ENCODE data around the gene OXSR1. TPM values are rescaled to one million over a fixed set of nuclear protein-coding genes. Genes with fewer than 3 reads are reported as not detected.

The OXSR1 gene
- total RNA-seq, 1 experiment from 2014 or later = 35.1 TPM

- Histone ChIP-seq H3K4me1 (ENCODE audit: control insufficient read depth in 1 of 2, insufficient read depth in 2 of 2, low read length in 2 of 2) (peaks cover 36 to 70% of the 10 kb centered on the region in 2 experiments), H3K79me2 (ENCODE audit: insufficient read depth, low read length) (peaks cover 12% of the 10 kb centered on the region), H3K36me3 (ENCODE audit: control insufficient read depth in 1 of 2, insufficient read depth in 2 of 2, low read length in 2 of 2) (peaks cover 0 to 4% of the 10 kb centered on the region in 2 experiments; a peak in 1 of 4 replicates), H2AFZ (ENCODE audit: low read depth, low read length, poor library complexity, severe bottlenecking) (no peak within 1 kb of the TSS), H3K27ac (ENCODE audit: low read depth, low read length) (peak within 1 kb of the TSS; percentile 75), H3K9ac (ENCODE audit: low read length) (peak within 1 kb of the TSS; percentile 76), H3K9me2 (ENCODE audit: insufficient read depth) (no peaks in the 10 kb centered on the region), H3K4me2 (ENCODE audit: low read length) (peak within 1 kb of the TSS; percentile 91), H3K9me3 (ENCODE audit: control insufficient read depth in 1 of 2, insufficient read depth in 1 of 2, low read depth in 1 of 2, low read length in 2 of 2) (no peaks in the 10 kb centered on the region), H4K20me1 (ENCODE audit: insufficient read depth) (no peaks in the 10 kb centered on the region), H3K4me3 (replicated peaks in 1 of 2; ENCODE audit: low read depth in 1 of 2, low read length in 2 of 2) (peak within 1 kb of the TSS; percentile 87 to 91), H3K27me3 (ENCODE audit: insufficient read depth, low read length) (no peaks in the 10 kb centered on the region)
- ATAC-seq = peak; percentile 92
- TF ChIP-seq YY1 (IDR thresholded peaks at IDR 0.05; ENCODE audit: extremely low read depth, insufficient replicate concordance, low read depth, low read length) (no peak), ZBTB33 (IDR thresholded peaks at IDR 0.05; ENCODE audit: extremely low read depth, insufficient replicate concordance, low read length) (no peak), POLR2A (IDR thresholded peaks at IDR 0.05; ENCODE audit: borderline replicate concordance, extremely low read depth, insufficient read depth, insufficient read length) (peak; percentile 89), EGR1 (IDR thresholded peaks at IDR 0.05; ENCODE audit: low read depth) (no peak), POLR2AphosphoS5 (IDR thresholded peaks at IDR 0.05; ENCODE audit: low read depth, low read length) (peak; percentile 98), EZH2phosphoT487 (IDR thresholded peaks at IDR 0.05; ENCODE audit: borderline replicate concordance) (no peak), ZFX (IDR thresholded peaks at IDR 0.05) (peak; percentile 89), TCF7L2 (IDR thresholded peaks at IDR 0.05; ENCODE audit: borderline replicate concordance, extremely low read depth, insufficient read depth, insufficient read length) (peak; percentile 54), JUND (IDR thresholded peaks at IDR 0.05) (no peak), EZH2 (IDR thresholded peaks at IDR 0.05) (no peak)
- TF ChIP-seq, protein P1, sequence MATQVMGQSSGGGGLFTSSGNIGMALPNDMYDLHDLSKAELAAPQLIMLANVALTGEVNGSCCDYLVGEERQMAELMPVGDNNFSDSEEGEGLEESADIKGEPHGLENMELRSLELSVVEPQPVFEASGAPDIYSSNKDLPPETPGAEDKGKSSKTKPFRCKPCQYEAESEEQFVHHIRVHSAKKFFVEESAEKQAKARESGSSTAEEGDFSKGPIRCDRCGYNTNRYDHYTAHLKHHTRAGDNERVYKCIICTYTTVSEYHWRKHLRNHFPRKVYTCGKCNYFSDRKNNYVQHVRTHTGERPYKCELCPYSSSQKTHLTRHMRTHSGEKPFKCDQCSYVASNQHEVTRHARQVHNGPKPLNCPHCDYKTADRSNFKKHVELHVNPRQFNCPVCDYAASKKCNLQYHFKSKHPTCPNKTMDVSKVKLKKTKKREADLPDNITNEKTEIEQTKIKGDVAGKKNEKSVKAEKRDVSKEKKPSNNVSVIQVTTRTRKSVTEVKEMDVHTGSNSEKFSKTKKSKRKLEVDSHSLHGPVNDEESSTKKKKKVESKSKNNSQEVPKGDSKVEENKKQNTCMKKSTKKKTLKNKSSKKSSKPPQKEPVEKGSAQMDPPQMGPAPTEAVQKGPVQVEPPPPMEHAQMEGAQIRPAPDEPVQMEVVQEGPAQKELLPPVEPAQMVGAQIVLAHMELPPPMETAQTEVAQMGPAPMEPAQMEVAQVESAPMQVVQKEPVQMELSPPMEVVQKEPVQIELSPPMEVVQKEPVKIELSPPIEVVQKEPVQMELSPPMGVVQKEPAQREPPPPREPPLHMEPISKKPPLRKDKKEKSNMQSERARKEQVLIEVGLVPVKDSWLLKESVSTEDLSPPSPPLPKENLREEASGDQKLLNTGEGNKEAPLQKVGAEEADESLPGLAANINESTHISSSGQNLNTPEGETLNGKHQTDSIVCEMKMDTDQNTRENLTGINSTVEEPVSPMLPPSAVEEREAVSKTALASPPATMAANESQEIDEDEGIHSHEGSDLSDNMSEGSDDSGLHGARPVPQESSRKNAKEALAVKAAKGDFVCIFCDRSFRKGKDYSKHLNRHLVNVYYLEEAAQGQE (IDR thresholded peaks at IDR 0.05; ENCODE audit: low read depth) = no peak
- CTCF ChIA-PET = interaction anchor here (0.7 to 1.6 kb wide), 6 partner anchors 20 to 360 kb away, joined by 3 to 6 read pairs (median 4); partner anchors contain the start of genes OXSR1 and XYLB
- no TSS peak for BruUV-seq (replicated peaks)
- POLR2A ChIA-PET = interaction anchor here (0.7 to 1.4 kb wide), 10 partner anchors 9 to 209 kb away, joined by 3 to 19 read pairs (median 4); partner anchors contain the start of genes OXSR1 and XYLB
- intact Hi-C loops (cut with micrococcal nuclease) = loop anchor here (2.0 to 10.0 kb wide), 2 partner anchors 28 to 318 kb away; partner anchors contain the start of genes ACVR2B and OXSR1
- DNase-seq (ENCODE audit: low read depth, low spot score) = peak; percentile 98
- RAD21 ChIA-PET (ENCODE audit: low non-redundant PET in 1 of 2, low total read pairs in 2 of 2, uncharacterized antibody in 2 of 2, unreplicated experiment in 2 of 2) = interaction anchor here in 1 of 2 experiments (1.1 kb wide), 1 partner anchor 28 kb away, joined by 3 read pairs; the partner anchor contains the start of gene OXSR1
Measured at GRCh38 chr3:38136777-38137614, 28.3 kb upstream of the OXSR1 start, which contains the start of gene ACAA1. TSS of gene ACAA1 (minus strand) at chr3:38137127. CDS start at chr3:38137035, 92 bp downstream.

Measured in HCT116 (cell line).